ENCODE results near the gene C4orf50.
"Not testable (repeated sequence)": the region's sequence is repeated elsewhere in the genome, so short reads cannot be mapped to it uniquely, and the experiment has no call there.

C4orf50 gene

DNA sequence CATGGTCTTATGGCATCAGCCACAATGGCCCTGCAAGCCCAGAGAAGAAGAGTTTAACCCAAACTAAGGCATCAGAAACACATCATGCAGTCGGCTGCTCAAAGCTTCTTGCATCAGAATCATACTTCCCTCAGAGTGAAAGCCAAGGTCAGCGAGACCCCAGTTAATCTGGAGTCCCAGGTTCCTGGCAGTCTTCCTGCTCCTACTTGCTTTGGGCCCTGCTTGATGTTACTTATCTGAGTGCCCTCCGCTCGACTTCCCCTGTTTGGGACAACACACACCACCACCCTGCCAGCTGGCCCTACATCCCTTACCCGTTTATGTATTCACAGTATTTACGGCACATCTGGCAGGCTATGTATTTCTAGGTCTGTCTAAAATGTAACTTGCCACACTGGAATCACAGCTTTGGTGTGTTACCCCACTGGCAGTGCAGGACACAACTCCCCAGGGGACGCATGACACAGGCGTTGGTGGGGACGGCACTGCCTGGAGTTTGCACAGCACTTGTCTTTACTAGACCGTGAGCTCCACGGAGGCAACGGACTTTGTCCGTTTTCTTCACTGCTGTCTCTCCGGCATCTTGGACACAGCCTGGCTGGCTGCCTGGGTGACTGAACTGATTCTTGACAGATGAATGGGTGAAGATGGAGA lies 148.1 kb downstream of the C4orf50 start:
- DNase-seq: no peak

DNA sequence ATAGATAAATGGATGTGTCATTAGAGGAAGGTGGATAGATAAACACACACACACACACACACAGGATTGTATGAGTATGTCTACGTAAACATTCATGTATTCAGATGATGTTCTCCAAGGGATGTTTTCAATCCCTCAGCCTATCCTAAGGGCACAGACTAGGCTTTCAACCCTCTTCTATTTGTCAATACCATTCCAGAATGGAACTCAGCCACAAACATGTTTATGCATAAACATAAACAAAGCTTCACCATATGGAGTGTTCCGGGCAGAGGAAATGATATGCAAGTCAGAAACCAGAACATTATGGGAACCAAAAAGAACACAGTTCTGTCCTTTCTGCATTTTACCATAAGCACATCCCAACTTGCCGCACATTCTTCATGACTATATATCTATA lies 150.4 kb downstream of the C4orf50 start:
- no peak for DNase-seq

GRCh38 chr4:5866841-5867813 lies 151.1 kb downstream of the C4orf50 start:
- DNase-seq: no peak

GRCh38 chr4:5865896-5866599 lies 152.2 kb downstream of the C4orf50 start:
- no peak for DNase-seq

GRCh38 chr4:5863461-5864113 lies 154.6 kb downstream of the C4orf50 start:
- DNase-seq: peak in 11 of 56 donors; percentile 14 to 41 (median 20)

- peak in 15 of 56 donors; percentile 9 to 62 (median 38) for DNase-seq
Measured at GRCh38 chr4:5858020-5858769, 160.0 kb downstream of the C4orf50 start.

DNA sequence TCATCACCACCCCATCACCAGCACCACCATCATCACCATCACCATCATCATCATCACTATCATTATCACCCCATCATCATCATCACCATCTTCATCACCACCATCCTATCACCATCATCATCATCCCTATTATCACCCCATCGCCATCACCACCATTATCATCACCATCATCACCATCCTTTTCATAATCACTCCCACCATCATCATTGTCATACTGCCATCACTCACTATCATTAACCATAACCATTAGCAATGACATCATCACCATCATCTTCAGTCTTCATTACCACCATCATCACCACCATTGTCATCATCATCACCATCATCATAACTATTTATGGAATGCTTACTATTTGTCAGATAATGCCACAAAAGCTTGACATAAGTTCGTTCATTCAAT lies 161.0 kb downstream of the C4orf50 start:
- DNase-seq: no peak

GRCh38 chr4:5856362-5856761 lies 161.9 kb downstream of the C4orf50 start:
- DNase-seq: not testable (repeated sequence)

DNA sequence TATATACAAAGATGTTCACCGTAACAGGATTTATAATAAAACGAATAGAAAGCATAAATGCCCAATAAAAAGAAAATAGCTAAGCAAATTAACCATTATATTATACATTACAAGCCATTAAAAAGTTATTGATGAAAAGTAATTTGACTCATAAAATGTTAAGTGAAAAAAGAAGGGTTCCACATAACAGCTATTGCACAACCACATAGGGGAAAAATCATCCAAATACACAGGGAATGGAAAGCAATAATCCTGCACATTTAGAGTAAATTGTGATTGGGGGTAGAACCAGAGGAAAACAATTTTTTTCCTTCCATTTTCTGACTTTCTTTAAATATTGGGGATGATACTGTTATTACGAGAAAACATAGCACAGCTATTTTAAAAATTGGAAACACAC lies 163.3 kb downstream of the C4orf50 start:
- no peak for DNase-seq

DNA sequence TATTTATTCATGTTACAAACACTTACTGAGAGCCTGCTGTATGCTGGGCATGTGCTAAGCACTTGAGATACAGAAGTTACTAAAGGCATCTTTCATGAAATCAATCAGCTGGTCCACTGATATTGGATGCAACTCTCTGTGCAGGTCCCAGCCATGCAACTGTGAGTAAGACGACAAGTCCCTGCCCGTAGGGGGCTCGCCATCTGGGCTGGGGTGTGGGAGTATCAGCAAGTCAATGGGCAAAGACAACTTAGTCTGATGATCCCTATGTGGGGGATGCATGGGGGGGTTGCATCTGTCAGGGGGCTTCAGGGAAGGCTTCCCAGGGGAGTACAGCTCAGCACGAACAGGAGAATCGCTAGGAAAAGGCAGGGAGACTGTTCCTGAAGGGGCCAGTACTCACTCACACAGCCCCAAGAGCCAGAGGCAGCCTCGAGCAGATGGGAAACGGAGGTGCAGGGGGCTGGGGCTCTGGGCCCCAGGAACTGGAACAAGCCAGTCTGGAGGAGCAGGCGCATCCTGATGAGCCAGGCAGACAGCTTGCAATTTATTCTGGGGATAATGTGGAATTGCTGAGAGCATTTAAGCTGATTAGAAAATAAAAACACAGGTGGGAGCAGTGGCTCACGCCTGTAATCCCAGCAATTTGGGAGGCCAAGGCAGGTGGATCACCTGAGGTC lies 165.6 kb downstream of the C4orf50 start:
- no peak for DNase-seq

DNA sequence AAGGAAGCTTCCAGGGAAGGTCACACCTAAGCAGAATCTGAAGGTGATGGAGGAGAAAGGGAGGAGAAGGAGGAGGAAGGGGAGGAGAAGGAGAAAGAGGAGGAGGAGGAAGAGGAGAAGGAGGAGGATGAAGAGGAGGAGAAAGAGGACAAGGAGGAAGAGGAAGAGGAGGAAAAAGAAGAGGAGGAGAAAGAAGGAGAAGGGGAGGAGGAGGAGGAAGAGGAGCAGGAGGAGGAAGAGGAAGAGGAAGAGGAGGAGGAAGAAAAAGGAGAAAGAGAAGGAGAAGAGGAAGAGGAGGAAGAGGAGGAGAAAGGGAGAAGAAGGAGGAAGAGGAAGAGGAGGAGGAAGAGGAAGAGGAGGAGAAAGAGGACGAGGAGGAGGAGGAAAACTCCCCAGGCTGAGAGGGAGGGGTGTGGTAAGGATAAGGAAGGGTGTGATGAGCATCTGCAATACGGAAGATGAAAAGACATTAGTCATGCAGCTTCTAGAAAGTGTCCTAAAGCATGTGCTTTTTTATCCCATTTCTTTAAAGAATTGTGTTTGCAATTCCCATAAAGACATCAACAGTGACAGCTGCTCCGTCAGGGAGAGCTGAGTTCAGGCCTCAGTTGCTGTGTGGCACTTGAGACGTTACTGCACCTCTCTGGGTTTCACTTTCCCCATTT lies 166.5 kb downstream of the C4orf50 start:
- DNase-seq: no peak

All from amygdala (tissue), 56 donors.